Endothelial cell of umbilical vein (primary cell): ENCODE measurements around the gene CCL27.

ENCODE experiments used
- CTCF ChIP-seq, 2 donors: IDR thresholded peaks; 1 replicate in 1 of 2; 2 replicates in 1 of 2; pipeline ENCODE4 v1.5.1; 2011; ENCODE audit warnings: low read length in 2 of 2, mild to moderate bottlenecking in 2 of 2, moderate library complexity in 2 of 2, control low read depth in 1 of 2, inconsistent platforms in 1 of 2, low read depth in 1 of 2; ENCODE audit not compliant: insufficient read depth in 1 of 2; ENCODE audit errors: extremely low read depth in 1 of 2
- POLR2A ChIP-seq: IDR thresholded peaks from 2 replicates; pipeline ENCODE4 v1.6.1; 2012; ENCODE audit warnings: low read depth, mild to moderate bottlenecking, control low read depth, low read length
- TF ChIP-seq, protein P1 (sequence below): IDR thresholded peaks from 2 replicates; pipeline ENCODE4 v1.6.1; 2011; ENCODE audit not compliant: insufficient read depth, insufficient read length

- TF ChIP-seq CTCF (IDR thresholded peaks at IDR 0.05; ENCODE audit: extremely low read depth in 1 of 2, insufficient read depth in 1 of 2, low read depth in 1 of 2, low read length in 2 of 2) (no peak), POLR2A (no peak)
- TF ChIP-seq, protein P1, sequence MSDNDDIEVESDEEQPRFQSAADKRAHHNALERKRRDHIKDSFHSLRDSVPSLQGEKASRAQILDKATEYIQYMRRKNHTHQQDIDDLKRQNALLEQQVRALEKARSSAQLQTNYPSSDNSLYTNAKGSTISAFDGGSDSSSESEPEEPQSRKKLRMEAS = no peak
Measured at GRCh38 chr9:34652602-34653000, 9.9 kb downstream of the CCL27 start.
